ENCODE results near the gene GRIPAP1. TPM values are rescaled to one million over a fixed set of nuclear protein-coding genes. Genes with fewer than 3 reads are reported as not detected.
A peak's percentile ranks its signal among the peaks of the same experiment; 100 is the strongest.

Gene GRIPAP1
- total and polyA plus RNA-seq, 5 donors: 20.6 to 34.1 (median 26.6) TPM

- no peak for DNase-seq
- intact Hi-C loops (cut with DNase I): no loop called here
- ATAC-seq: no peak
- no peaks in the 10 kb centered on the region for H3K27me3 ChIP-seq (ENCODE audit: control insufficient read depth, insufficient read depth)
- H3K27ac ChIP-seq (ENCODE audit: low read length): no peak overlapping the region
- no peaks in the 10 kb centered on the region for H3K9me3 ChIP-seq (ENCODE audit: control insufficient read depth, low read length)
- no peaks in the 10 kb centered on the region for H3K4me1 ChIP-seq (ENCODE audit: control insufficient read depth, insufficient read depth, low read length)
- H3K4me3 ChIP-seq (ENCODE audit: low read length): no peak overlapping the region
- WGBS: 55% methylated on average over 1 of the region's 1 CpG
Observed at GRCh38 chrX:48938721-48939425, 63.2 kb downstream of the GRIPAP1 start.

- DNase-seq (peak; percentile 47 to 76 (median 69)), ATAC-seq (peak in 1 of 2 donors; percentile 56)
- WGBS: 31% methylated on average over 9 of the region's 9 CpGs
- no peak overlapping the region for H3K4me3 ChIP-seq (ENCODE audit: low read length)
- H3K4me1 ChIP-seq (ENCODE audit: control insufficient read depth, insufficient read depth, low read length): no peaks in the 10 kb centered on the region
- peak overlapping the region; percentile 7 for H3K27ac ChIP-seq (ENCODE audit: low read length)
- H3K9me3 ChIP-seq (ENCODE audit: control insufficient read depth, low read length): no peaks in the 10 kb centered on the region
- no peaks in the 10 kb centered on the region for H3K27me3 ChIP-seq (ENCODE audit: control insufficient read depth, insufficient read depth)
- intact Hi-C loops (cut with DNase I): no loop called here
Observed at GRCh38 chrX:48937054-48937907, 64.8 kb downstream of the GRIPAP1 start.

GRCh38 chrX:48936429-48937053, 65.5 kb downstream of the GRIPAP1 start:
- Histone ChIP-seq H3K4me1 (ENCODE audit: control insufficient read depth, insufficient read depth, low read length) (no peaks in the 10 kb centered on the region), H3K27me3 (ENCODE audit: control insufficient read depth, insufficient read depth) (no peaks in the 10 kb centered on the region), H3K27ac (ENCODE audit: low read length) (no peak overlapping the region), H3K4me3 (ENCODE audit: low read length) (no peak overlapping the region), H3K9me3 (ENCODE audit: control insufficient read depth, low read length) (no peaks in the 10 kb centered on the region)
- 91% methylated on average over 8 of the region's 8 CpGs for WGBS
- DNase-seq (no peak), ATAC-seq (no peak)
- intact Hi-C loops (cut with DNase I): no loop called here

- Histone ChIP-seq H3K4me3 (ENCODE audit: low read length) (no peak overlapping the region), H3K4me1 (ENCODE audit: control insufficient read depth, insufficient read depth, low read length) (no peaks in the 10 kb centered on the region), H3K27me3 (ENCODE audit: control insufficient read depth, insufficient read depth) (no peaks in the 10 kb centered on the region), H3K27ac (ENCODE audit: low read length) (no peak overlapping the region), H3K9me3 (ENCODE audit: control insufficient read depth, low read length) (no peaks in the 10 kb centered on the region)
- WGBS: 91% methylated on average over 1 of the region's 1 CpG
- intact Hi-C loops (cut with DNase I): no loop called here
- ATAC-seq (no peak), DNase-seq (no peak)
Observed at GRCh38 chrX:48935301-48935670, 66.8 kb downstream of the GRIPAP1 start.

GRCh38 chrX:48934581-48935300, 67.3 kb downstream of the GRIPAP1 start:
- intact Hi-C loops (cut with DNase I): no loop called here
- WGBS: 86% methylated on average over 7 of the region's 7 CpGs
- Histone ChIP-seq H3K27me3 (ENCODE audit: control insufficient read depth, insufficient read depth) (no peaks in the 10 kb centered on the region), H3K4me1 (ENCODE audit: control insufficient read depth, insufficient read depth, low read length) (no peaks in the 10 kb centered on the region), H3K4me3 (ENCODE audit: low read length) (no peak overlapping the region), H3K9me3 (ENCODE audit: control insufficient read depth, low read length) (no peaks in the 10 kb centered on the region), H3K27ac (ENCODE audit: low read length) (no peak overlapping the region)
- no peak for DNase-seq
- ATAC-seq: no peak

- 87% methylated on average over 2 of the region's 2 CpGs for WGBS
- Histone ChIP-seq H3K27me3 (ENCODE audit: control insufficient read depth, insufficient read depth) (no peaks in the 10 kb centered on the region), H3K4me1 (ENCODE audit: control insufficient read depth, insufficient read depth, low read length) (no peaks in the 10 kb centered on the region), H3K9me3 (ENCODE audit: control insufficient read depth, low read length) (no peaks in the 10 kb centered on the region), H3K27ac (ENCODE audit: low read length) (no peak overlapping the region), H3K4me3 (ENCODE audit: low read length) (no peak overlapping the region)
- DNase-seq (no peak), ATAC-seq (no peak)
- intact Hi-C loops (cut with DNase I): no loop called here
Observed at GRCh38 chrX:48933757-48934156, 68.3 kb downstream of the GRIPAP1 start.

GRCh38 chrX:48927736-48928382, 74.2 kb downstream of the GRIPAP1 start:
- Histone ChIP-seq H3K27me3 (ENCODE audit: control insufficient read depth, insufficient read depth) (no peaks in the 10 kb centered on the region), H3K4me1 (ENCODE audit: control insufficient read depth, insufficient read depth, low read length) (no peaks in the 10 kb centered on the region), H3K9me3 (ENCODE audit: control insufficient read depth, low read length) (no peaks in the 10 kb centered on the region), H3K4me3 (ENCODE audit: low read length) (no peak overlapping the region), H3K27ac (ENCODE audit: low read length) (no peak overlapping the region)
- intact Hi-C loops (cut with DNase I): no loop called here
- 90% methylated on average over 2 of the region's 2 CpGs for WGBS
- ATAC-seq (no peak), DNase-seq (no peak)

- H3K27ac ChIP-seq (ENCODE audit: low read length): no peak overlapping the region
- H3K4me3 ChIP-seq (ENCODE audit: low read length): no peak overlapping the region
- H3K27me3 ChIP-seq (ENCODE audit: control insufficient read depth, insufficient read depth): no peaks in the 10 kb centered on the region
- WGBS: 83% methylated on average over 5 of the region's 5 CpGs
- H3K9me3 ChIP-seq (ENCODE audit: control insufficient read depth, low read length): no peaks in the 10 kb centered on the region
- H3K4me1 ChIP-seq (ENCODE audit: control insufficient read depth, insufficient read depth, low read length): no peaks in the 10 kb centered on the region
- intact Hi-C loops (cut with DNase I): no loop called here
- no peak for DNase-seq
- ATAC-seq: no peak
Observed at GRCh38 chrX:48927123-48927522, 74.9 kb downstream of the GRIPAP1 start.

GRCh38 chrX:48924270-48924669, 77.8 kb downstream of the GRIPAP1 start:
- Histone ChIP-seq H3K9me3 (ENCODE audit: control insufficient read depth, low read length) (no peaks in the 10 kb centered on the region), H3K4me1 (ENCODE audit: control insufficient read depth, insufficient read depth, low read length) (no peaks in the 10 kb centered on the region), H3K27ac (ENCODE audit: low read length) (no peak overlapping the region), H3K27me3 (ENCODE audit: control insufficient read depth, insufficient read depth) (no peaks in the 10 kb centered on the region), H3K4me3 (ENCODE audit: low read length) (no peak overlapping the region)
- no peak for ATAC-seq
- 94% methylated on average over 5 of the region's 5 CpGs for WGBS
- DNase-seq: no peak
- intact Hi-C loops (cut with DNase I): no loop called here

GRCh38 chrX:48923771-48924170, 78.3 kb downstream of the GRIPAP1 start:
- intact Hi-C loops (cut with DNase I): no loop called here
- no peak for ATAC-seq
- DNase-seq: no peak
- no peak overlapping the region for H3K4me3 ChIP-seq (ENCODE audit: low read length)
- H3K4me1 ChIP-seq (ENCODE audit: control insufficient read depth, insufficient read depth, low read length): no peaks in the 10 kb centered on the region
- H3K9me3 ChIP-seq (ENCODE audit: control insufficient read depth, low read length): no peaks in the 10 kb centered on the region
- 89% methylated on average over 13 of the region's 13 CpGs for WGBS
- H3K27ac ChIP-seq (ENCODE audit: low read length): no peak overlapping the region
- no peaks in the 10 kb centered on the region for H3K27me3 ChIP-seq (ENCODE audit: control insufficient read depth, insufficient read depth)
